GM23338 (cell line): ENCODE measurements around the gene C22orf15. TPM values are rescaled to one million over a fixed set of nuclear protein-coding genes. Genes with fewer than 3 reads are reported as not detected.

Source experiments
- ATAC-seq: fragments of 200-7000 bp; cut with Tn5 transposase; 3 replicates; pipeline ENCODE4 v1.9.1; 2020
- DNase-seq: peaks from one replicate; pipeline ENCODE4 v3.0.0-alpha.2; 2015; ENCODE audit warnings: low spot score
- H2AFZ ChIP-seq: fragments of 200-600 bp; sonication (generic); 2 replicates; pipeline ENCODE4 v1.8.0; 2016; ENCODE audit warnings: antibody characterized with exemption, mild to moderate bottlenecking, moderate library complexity
- H3F3A ChIP-seq: fragments of 200-600 bp; sonication (generic); replicated peaks from 2 replicates; pipeline ENCODE4 v1.8.0; 2017; ENCODE audit warnings: antibody characterized with exemption, mixed run types, low read depth
- H3K27ac ChIP-seq: fragments of 200-600 bp; sonication (generic); 2 replicates; pipeline ENCODE4 v1.6.1; 2016; ENCODE audit warnings: low read depth
- H3K27me3 ChIP-seq: fragments of 200-600 bp; sonication (generic); 2 replicates; pipeline ENCODE4 v1.8.0; 2016; ENCODE audit warnings: mild to moderate bottlenecking, mixed run types, moderate library complexity; ENCODE audit not compliant: insufficient read depth
- H3K36me3 ChIP-seq: fragments of 200-600 bp; sonication (generic); 2 replicates; pipeline ENCODE4 v1.8.0; 2016; ENCODE audit warnings: mild to moderate bottlenecking; ENCODE audit not compliant: insufficient read depth
- H3K4me1 ChIP-seq: fragments of 200-600 bp; sonication (generic); 2 replicates; pipeline ENCODE4 v1.8.0; 2016; ENCODE audit warnings: mild to moderate bottlenecking, moderate library complexity; ENCODE audit not compliant: insufficient read depth
- H3K4me2 ChIP-seq: fragments of 200-600 bp; sonication (generic); 2 replicates; pipeline ENCODE4 v1.7.1; 2017; ENCODE audit warnings: mixed run types
- H3K4me3 ChIP-seq: fragments of 200-600 bp; sonication (generic); 2 replicates; pipeline ENCODE4 v1.6.1; 2016; ENCODE audit warnings: mixed run types
- H3K79me2 ChIP-seq: fragments of 200-600 bp; sonication (generic); replicated peaks from 2 replicates; pipeline ENCODE4 v1.8.0; 2017; ENCODE audit warnings: mild to moderate bottlenecking; ENCODE audit not compliant: insufficient read depth
- H3K9me2 ChIP-seq: fragments of 200-600 bp; sonication (generic); 2 replicates; pipeline ENCODE4 v1.8.0; 2017; ENCODE audit not compliant: insufficient read depth
- H4K20me1 ChIP-seq: fragments of 200-600 bp; sonication (generic); replicated peaks from 2 replicates; pipeline ENCODE4 v1.8.0; 2017; ENCODE audit warnings: mild to moderate bottlenecking; ENCODE audit not compliant: insufficient read depth
- H3K27ac Mint-ChIP-seq: 2 replicates; pipeline ENCODE4 v1.8.0; 2020; ENCODE audit warnings: inconsistent platforms, mild to moderate bottlenecking, moderate library complexity, mixed read lengths
- H3K27me3 Mint-ChIP-seq: 3 replicates; pipeline ENCODE4 v1.8.0; 2022; ENCODE audit warnings: low read depth, mild to moderate bottlenecking, moderate library complexity, mixed read lengths, inconsistent platforms; ENCODE audit not compliant: insufficient read depth, poor library complexity
- H3K36me3 Mint-ChIP-seq: 3 replicates; pipeline ENCODE4 v1.8.0; 2021; ENCODE audit warnings: low read depth, mild to moderate bottlenecking, inconsistent platforms, moderate library complexity, mixed read lengths
- H3K4me1 Mint-ChIP-seq: 3 replicates; pipeline ENCODE4 v1.8.0; 2020; ENCODE audit warnings: mild to moderate bottlenecking, inconsistent platforms, mixed read lengths
- H3K4me3 Mint-ChIP-seq: 3 replicates; pipeline ENCODE4 v1.8.0; 2021; ENCODE audit warnings: moderate library complexity, mild to moderate bottlenecking, inconsistent platforms, mixed read lengths
- H3K9me3 Mint-ChIP-seq: 3 replicates; pipeline ENCODE4 v1.8.0; 2020; ENCODE audit warnings: moderate library complexity, mild to moderate bottlenecking, inconsistent platforms, mixed read lengths
- CTCF ChIP-seq, 2 experiments: fragments of 200-600 bp in 1 of 2; sonication (generic) in 1 of 2; conservative IDR thresholded peaks; 2 replicates each; pipeline versions ENCODE4 v1.5.1 to v1.6.1; 2016 to 2017; ENCODE audit warnings: antibody characterized with exemption in 2 of 2, low read depth in 2 of 2, mild to moderate bottlenecking in 2 of 2, moderate library complexity in 1 of 2
- ETS1 ChIP-seq: IDR thresholded peaks from 2 replicates; pipeline ENCODE4 v1.6.1; 2016; ENCODE audit warnings: antibody characterized with exemption
- STAT1 ChIP-seq: IDR thresholded peaks from one replicate; pipeline ENCODE4 v1.6.1; 2016; ENCODE audit warnings: antibody characterized with exemption; ENCODE audit not compliant: unreplicated experiment
- ZNF331 ChIP-seq: fragments of 250-450 bp; sonication (Bioruptor Pico); IDR thresholded peaks from 2 replicates; pipeline ENCODE4 v1.5.0; 2020; ENCODE audit warnings: low read depth, mild to moderate bottlenecking, moderate library complexity
- polyA plus RNA-seq: library from polyadenylated mRNA; unstranded; fragments of >200 nt; fragmentation: Nextera tagmentation; extraction: Ambion mirVana; gene quantifications from 2 replicates; pipeline ENCODE4 v1.2.1, GENCODE V29; 2016
- total RNA-seq: library from RNA; depleted of rRNA; stranded (reverse); fragments of >200 nt; shearing (Covaris generic); gene quantifications from 2 replicates; pipeline ENCODE4 v1.2.3, GENCODE V29; 2014
- TF ChIP-seq, protein P1 (sequence below): IDR thresholded peaks from one replicate; pipeline ENCODE4 v1.6.1; 2018; ENCODE audit warnings: antibody characterized with exemption; ENCODE audit not compliant: unreplicated experiment

C22orf15 gene
- total and polyA plus RNA-seq, 2 experiments from 2014 or later, result 3.6 to 9.3 TPM

- TF ChIP-seq, protein P1, sequence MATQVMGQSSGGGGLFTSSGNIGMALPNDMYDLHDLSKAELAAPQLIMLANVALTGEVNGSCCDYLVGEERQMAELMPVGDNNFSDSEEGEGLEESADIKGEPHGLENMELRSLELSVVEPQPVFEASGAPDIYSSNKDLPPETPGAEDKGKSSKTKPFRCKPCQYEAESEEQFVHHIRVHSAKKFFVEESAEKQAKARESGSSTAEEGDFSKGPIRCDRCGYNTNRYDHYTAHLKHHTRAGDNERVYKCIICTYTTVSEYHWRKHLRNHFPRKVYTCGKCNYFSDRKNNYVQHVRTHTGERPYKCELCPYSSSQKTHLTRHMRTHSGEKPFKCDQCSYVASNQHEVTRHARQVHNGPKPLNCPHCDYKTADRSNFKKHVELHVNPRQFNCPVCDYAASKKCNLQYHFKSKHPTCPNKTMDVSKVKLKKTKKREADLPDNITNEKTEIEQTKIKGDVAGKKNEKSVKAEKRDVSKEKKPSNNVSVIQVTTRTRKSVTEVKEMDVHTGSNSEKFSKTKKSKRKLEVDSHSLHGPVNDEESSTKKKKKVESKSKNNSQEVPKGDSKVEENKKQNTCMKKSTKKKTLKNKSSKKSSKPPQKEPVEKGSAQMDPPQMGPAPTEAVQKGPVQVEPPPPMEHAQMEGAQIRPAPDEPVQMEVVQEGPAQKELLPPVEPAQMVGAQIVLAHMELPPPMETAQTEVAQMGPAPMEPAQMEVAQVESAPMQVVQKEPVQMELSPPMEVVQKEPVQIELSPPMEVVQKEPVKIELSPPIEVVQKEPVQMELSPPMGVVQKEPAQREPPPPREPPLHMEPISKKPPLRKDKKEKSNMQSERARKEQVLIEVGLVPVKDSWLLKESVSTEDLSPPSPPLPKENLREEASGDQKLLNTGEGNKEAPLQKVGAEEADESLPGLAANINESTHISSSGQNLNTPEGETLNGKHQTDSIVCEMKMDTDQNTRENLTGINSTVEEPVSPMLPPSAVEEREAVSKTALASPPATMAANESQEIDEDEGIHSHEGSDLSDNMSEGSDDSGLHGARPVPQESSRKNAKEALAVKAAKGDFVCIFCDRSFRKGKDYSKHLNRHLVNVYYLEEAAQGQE, result no peak
- TF ChIP-seq ZNF331 (no peak), ETS1 (no peak), STAT1 (no peak)
Measured at GRCh38 chr22:23767673-23768548, 5.1 kb downstream of the C22orf15 start, which contains the start of gene CHCHD10 (continued).

- no peaks in the 10 kb centered on the region for H3K9me2 ChIP-seq
- H3K36me3 ChIP-seq, result no peaks in the 10 kb centered on the region; the same call in 1 of the 2 replicates
- no peaks in the 10 kb centered on the region for H4K20me1 ChIP-seq
- Mint-ChIP-seq H3K4me1 (peaks cover 31% of the 10 kb centered on the region), H3K27ac (no peak overlapping the region), H3K36me3 (peaks cover 14% of the 10 kb centered on the region), H3K27me3 (peaks cover 40% of the 10 kb centered on the region), H3K4me3 (no peak overlapping the region), H3K9me3 (no peaks in the 10 kb centered on the region)
- H3K4me3 ChIP-seq, result no peak overlapping the region
- peaks cover 8% of the 10 kb centered on the region for H3F3A ChIP-seq
- no peak overlapping the region for H3K27ac ChIP-seq
- peaks cover 36% of the 10 kb centered on the region for H3K27me3 ChIP-seq
- no peak for DNase-seq
- no peaks in the 10 kb centered on the region for H3K79me2 ChIP-seq
- H3K4me1 ChIP-seq, result peaks cover 10% of the 10 kb centered on the region; the same call in 1 of the 2 replicates
- H2AFZ ChIP-seq, result no peak overlapping the region
- H3K4me2 ChIP-seq, result no peak overlapping the region
- ATAC-seq, result no peak
- no peak for TF ChIP-seq CTCF (conservative IDR thresholded peaks at IDR 0.05; ENCODE audit: low read depth in 2 of 2)
- no peak for TF ChIP-seq ETS1
Measured at GRCh38 chr22:23769321-23769965, 6.7 kb downstream of the C22orf15 start.
